ACC112 (cell line): Measurements from ENCODE around the gene CLCN3.

Experiments
- H2AFZ ChIP-seq: fragments of 200-600 bp; sonication (generic); one replicate; pipeline ENCODE4 v1.6.0; 2017; ENCODE audit warnings: antibody characterized with exemption, low read length; ENCODE audit not compliant: unreplicated experiment
- H3K27ac ChIP-seq: fragments of 200-600 bp; sonication (generic); 2 replicates; pipeline ENCODE4 v1.5.1; 2014; ENCODE audit warnings: low read depth, mild to moderate bottlenecking, antibody characterized with exemption, low read length, moderate library complexity
- H3K27me3 ChIP-seq: fragments of 200-600 bp; sonication (generic); 2 replicates; pipeline ENCODE4 v1.6.1; 2014; ENCODE audit warnings: mild to moderate bottlenecking, antibody characterized with exemption, low read length, moderate library complexity, mixed read lengths; ENCODE audit not compliant: insufficient read depth
- H3K36me3 ChIP-seq: fragments of 200-600 bp; sonication (generic); 2 replicates; pipeline ENCODE4 v1.6.1; 2016; ENCODE audit warnings: mild to moderate bottlenecking, antibody characterized with exemption, low read length, moderate library complexity, mixed read lengths; ENCODE audit not compliant: insufficient read depth
- H3K4me1 ChIP-seq: fragments of 200-600 bp; sonication (generic); one replicate; pipeline ENCODE4 v1.6.1; 2016; ENCODE audit warnings: low read length, mixed read lengths; ENCODE audit not compliant: insufficient read depth, unreplicated experiment, control insufficient read depth
- H3K4me3 ChIP-seq: fragments of 200-600 bp; sonication (generic); 2 replicates; pipeline ENCODE4 v1.5.1; 2014; ENCODE audit warnings: mild to moderate bottlenecking, low read depth, low read length
- H3K79me2 ChIP-seq: fragments of 200-600 bp; sonication (generic); one replicate; pipeline ENCODE4 v1.6.0; 2016; ENCODE audit warnings: low read length; ENCODE audit not compliant: control insufficient read depth, unreplicated experiment, insufficient read depth

Gene CLCN3

GRCh38 chr4:169603312-169603711 lies 17.1 kb upstream of the CLCN3 start:
- peaks cover 17% of the 10 kb centered on the region for H3K4me1 ChIP-seq
- H3K4me3 ChIP-seq, result no peak overlapping the region
- H3K27ac ChIP-seq, result no peak overlapping the region
- no peak overlapping the region for H2AFZ ChIP-seq
- no peaks in the 10 kb centered on the region for H3K27me3 ChIP-seq
- peaks cover 13% of the 10 kb centered on the region for H3K36me3 ChIP-seq
- peaks cover 29% of the 10 kb centered on the region for H3K79me2 ChIP-seq

- Histone ChIP-seq H3K4me3 (no peak overlapping the region), H3K36me3 (peaks cover 17% of the 10 kb centered on the region), H3K4me1 (peaks cover 17% of the 10 kb centered on the region), H2AFZ (no peak overlapping the region), H3K79me2 (peaks cover 36% of the 10 kb centered on the region), H3K27me3 (no peaks in the 10 kb centered on the region), H3K27ac (peak overlapping the region; percentile 70)
Observed at GRCh38 chr4:169604131-169604900, 16.1 kb upstream of the CLCN3 start.

- H3K79me2 ChIP-seq, result peaks cover 38% of the 10 kb centered on the region
- H3K4me1 ChIP-seq, result peaks cover 17% of the 10 kb centered on the region
- H2AFZ ChIP-seq, result no peak overlapping the region
- peaks cover 17% of the 10 kb centered on the region for H3K36me3 ChIP-seq
- no peaks in the 10 kb centered on the region for H3K27me3 ChIP-seq
- no peak overlapping the region for H3K4me3 ChIP-seq
- peak overlapping the region; percentile 70 for H3K27ac ChIP-seq
Observed at GRCh38 chr4:169604903-169605331, 15.5 kb upstream of the CLCN3 start.

DNA sequence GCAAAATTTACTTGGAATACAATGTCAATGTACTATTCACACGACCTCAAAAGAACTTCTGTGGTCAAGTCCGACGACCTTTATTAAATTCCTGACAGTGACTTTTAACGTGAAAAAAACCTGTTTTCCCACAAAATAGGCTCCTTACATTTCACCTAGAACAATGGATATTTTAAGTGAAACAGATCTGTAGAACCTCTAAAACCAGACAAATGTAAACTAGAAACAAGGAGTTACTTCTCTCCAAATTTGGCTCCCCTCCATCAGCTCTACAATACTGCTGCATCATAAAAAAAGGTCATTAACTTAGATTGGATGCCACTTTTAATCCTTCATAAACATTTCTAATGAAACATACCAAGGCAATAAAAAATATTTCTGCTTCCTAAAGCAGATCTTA lies 9.2 kb upstream of the CLCN3 start:
- peak overlapping the region; percentile 86; the same call in 1 of the 2 replicates for H3K27ac ChIP-seq
- peaks cover 46% of the 10 kb centered on the region for H3K79me2 ChIP-seq
- H3K36me3 ChIP-seq, result peaks cover 4% of the 10 kb centered on the region; the same call in 1 of the 2 replicates
- no peaks in the 10 kb centered on the region for H3K27me3 ChIP-seq
- peak overlapping the region; percentile 100 for H3K4me3 ChIP-seq
- peak overlapping the region; percentile 63 for H2AFZ ChIP-seq
- H3K4me1 ChIP-seq, result peaks cover 9% of the 10 kb centered on the region

GRCh38 chr4:169611991-169612870 lies 8.1 kb upstream of the CLCN3 start, which contains the start of gene NEK1:
NEK1 (minus strand) TSS chr4:169612583; CDS start chr4:169602630, 9,953 bp downstream.
- H3K4me3 ChIP-seq, result peak within 1 kb of the TSS; percentile 100
- peak within 1 kb of the TSS; percentile 99 for H2AFZ ChIP-seq
- H3K79me2 ChIP-seq, result peaks cover 37% of the 10 kb centered on the region
- peaks cover 9% of the 10 kb centered on the region for H3K4me1 ChIP-seq
- H3K36me3 ChIP-seq, result peaks cover 4% of the 10 kb centered on the region; the same call in 1 of the 2 replicates
- peak within 1 kb of the TSS; percentile 86 for H3K27ac ChIP-seq
- H3K27me3 ChIP-seq, result no peaks in the 10 kb centered on the region

- H3K4me1 ChIP-seq, result peaks cover 9% of the 10 kb centered on the region
- H3K27me3 ChIP-seq, result no peaks in the 10 kb centered on the region
- peak overlapping the region; percentile 100 for H3K4me3 ChIP-seq
- H3K27ac ChIP-seq, result peak overlapping the region; percentile 65
- peaks cover 32% of the 10 kb centered on the region for H3K79me2 ChIP-seq
- peak overlapping the region; percentile 97 for H2AFZ ChIP-seq
- peaks cover 4% of the 10 kb centered on the region; the same call in 1 of the 2 replicates for H3K36me3 ChIP-seq
Observed at GRCh38 chr4:169612871-169613859, 7.2 kb upstream of the CLCN3 start.

GRCh38 chr4:169615467-169616106 lies 4.8 kb upstream of the CLCN3 start:
- H3K4me1 ChIP-seq, result peaks cover 17% of the 10 kb centered on the region
- H3K27me3 ChIP-seq, result no peaks in the 10 kb centered on the region
- H3K36me3 ChIP-seq, result no peaks in the 10 kb centered on the region
- peaks cover 16% of the 10 kb centered on the region for H3K79me2 ChIP-seq
- H2AFZ ChIP-seq, result peak overlapping the region; percentile 28
- H3K4me3 ChIP-seq, result no peak overlapping the region
- H3K27ac ChIP-seq, result no peak overlapping the region

DNA sequence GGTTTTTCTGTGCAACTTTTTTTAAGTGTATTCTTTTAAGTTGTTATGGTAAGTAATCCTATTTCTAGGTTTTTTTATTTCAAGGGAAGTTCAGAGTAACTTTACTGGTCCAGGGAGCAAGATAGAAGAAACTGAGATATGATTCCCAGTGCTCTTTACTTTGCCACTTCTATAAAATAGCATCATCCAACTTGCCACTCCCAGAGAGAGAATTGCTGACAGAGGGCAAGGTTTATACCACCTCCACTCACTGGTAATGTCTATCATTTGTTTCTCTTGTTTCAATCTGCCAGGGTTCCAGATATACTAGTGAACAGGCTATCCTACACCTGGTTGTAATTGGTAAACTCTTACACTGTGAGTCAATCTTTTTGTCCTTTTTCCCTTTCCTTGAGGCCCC lies 3.5 kb upstream of the CLCN3 start:
- Histone ChIP-seq H3K4me1 (peaks cover 9% of the 10 kb centered on the region), H2AFZ (no peak overlapping the region), H3K4me3 (no peak overlapping the region), H3K79me2 (peaks cover 16% of the 10 kb centered on the region), H3K27me3 (no peaks in the 10 kb centered on the region), H3K27ac (no peak overlapping the region), H3K36me3 (no peaks in the 10 kb centered on the region)

DNA sequence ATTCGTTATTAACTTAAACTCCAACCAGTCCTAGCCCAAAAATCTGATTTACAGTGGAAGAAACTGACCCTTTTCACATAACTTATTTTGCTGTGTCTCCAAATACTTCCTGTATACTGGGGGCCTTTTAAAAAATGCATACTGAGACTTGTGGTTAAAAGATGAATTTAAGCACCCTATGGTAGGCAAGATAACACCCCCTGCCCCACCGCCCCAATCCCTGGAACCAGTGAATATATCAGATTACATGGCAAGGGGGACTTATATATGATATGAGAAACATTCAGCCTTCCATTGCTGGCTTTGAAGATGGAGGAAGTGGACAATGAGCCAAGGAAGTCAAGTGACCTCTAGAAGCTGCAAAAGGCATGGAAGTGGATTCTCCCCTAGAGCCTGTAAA lies 3.1 kb upstream of the CLCN3 start:
- no peak overlapping the region for H2AFZ ChIP-seq
- no peak overlapping the region for H3K27ac ChIP-seq

More for the DNA sequence above, 3.1 kb upstream of the CLCN3 start:
- H3K79me2 ChIP-seq, result peaks cover 17% of the 10 kb centered on the region
- peaks cover 9% of the 10 kb centered on the region for H3K4me1 ChIP-seq
- no peaks in the 10 kb centered on the region for H3K36me3 ChIP-seq
- no peak overlapping the region for H3K4me3 ChIP-seq
- H3K27me3 ChIP-seq, result no peaks in the 10 kb centered on the region
